Stimulated activated CD8-positive, alpha-beta memory T cell treated with anti-CD3 and anti-CD28 coated beads, Interleukin-15, amount 100 ng/mL, for 24 hours (primary cell): ENCODE results near the gene FAM20A.
"Not testable (repeated sequence)": the region's sequence is repeated elsewhere in the genome, so short reads cannot be mapped to it uniquely, and the experiment has no call there.

Experiments
- DNase-seq: peaks from one replicate; pipeline ENCODE4 v3.0.0-alpha.2; 2020; ENCODE audit warnings: low read depth

The FAM20A gene

DNA sequence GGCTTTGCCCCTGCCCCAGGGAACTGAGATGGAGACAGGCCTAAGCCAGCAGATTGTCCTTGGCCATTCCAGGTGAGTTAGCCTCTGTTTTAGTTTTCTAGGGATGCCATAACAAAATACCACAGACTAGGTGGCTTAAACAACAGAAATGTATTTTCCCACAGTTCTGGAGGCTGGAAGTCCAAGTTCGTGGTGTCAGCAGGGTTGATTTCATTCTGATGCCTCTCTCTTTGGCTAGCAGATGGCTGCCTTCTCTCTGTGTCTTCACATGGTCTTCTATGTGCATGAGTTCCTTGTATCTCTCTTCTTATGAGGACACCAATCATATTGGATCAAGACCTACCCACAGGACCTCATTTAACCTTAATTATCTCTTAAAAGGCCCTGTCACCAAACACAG lies 12.8 kb downstream of the FAM20A start:
- DNase-seq = no peak

DNA sequence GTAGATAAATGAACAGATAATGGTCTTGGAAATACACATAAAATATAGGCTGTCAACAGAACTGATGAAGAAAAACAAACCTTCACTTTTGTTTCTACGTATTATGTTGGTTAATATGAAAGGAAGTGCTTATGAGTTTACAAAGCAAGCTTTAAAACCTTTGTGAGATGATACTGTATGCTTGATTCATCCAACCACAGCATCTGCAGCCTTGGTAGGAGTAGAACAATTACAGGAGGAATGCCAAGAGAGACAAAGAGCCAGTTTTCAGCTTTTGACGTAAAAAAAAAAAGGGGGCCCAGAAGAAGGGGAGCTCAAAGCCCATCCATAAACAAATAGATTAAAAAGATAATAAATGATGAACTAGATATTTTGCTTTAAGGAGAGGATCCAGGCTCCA lies 13.3 kb downstream of the FAM20A start:
- DNase-seq = no peak

DNA sequence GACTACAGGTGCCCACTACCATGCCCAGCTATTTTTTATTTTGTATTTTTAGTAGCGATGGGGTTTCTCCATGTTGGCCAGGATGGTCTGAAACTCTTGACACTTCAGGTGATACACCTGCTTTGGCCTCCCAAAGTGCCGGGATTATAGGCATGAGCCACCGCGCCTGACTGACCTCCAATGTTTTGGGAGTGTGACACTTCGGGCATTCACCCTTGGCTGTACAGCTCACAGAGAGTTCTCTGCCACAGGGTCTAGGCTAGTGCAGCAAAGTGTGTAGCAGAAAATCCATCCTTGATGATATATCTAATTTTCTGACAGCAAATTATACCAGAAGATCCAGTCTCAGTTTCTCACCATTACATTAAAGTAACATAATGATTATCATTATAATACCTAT lies 14.1 kb downstream of the FAM20A start:
- no peak for DNase-seq

DNA sequence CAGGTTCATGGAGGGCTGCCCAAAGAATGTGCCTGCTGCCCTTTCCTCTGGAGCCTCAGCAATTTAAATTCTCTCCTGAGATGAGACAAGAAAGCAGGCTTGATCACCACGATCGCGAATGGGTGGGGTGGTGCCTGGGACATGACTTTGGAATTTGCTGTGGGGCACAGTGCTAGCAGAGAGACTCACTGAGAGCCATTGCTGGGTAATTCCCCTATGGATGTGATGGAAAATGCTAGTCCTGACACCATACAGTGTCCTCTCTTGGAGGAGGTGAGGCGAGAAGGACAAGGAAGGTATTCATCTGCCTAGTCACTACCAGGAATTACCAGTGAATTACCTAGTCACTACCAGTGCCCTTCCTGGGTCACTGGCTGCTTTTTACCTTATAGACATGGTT lies 15.5 kb downstream of the FAM20A start:
- no peak for DNase-seq

DNA sequence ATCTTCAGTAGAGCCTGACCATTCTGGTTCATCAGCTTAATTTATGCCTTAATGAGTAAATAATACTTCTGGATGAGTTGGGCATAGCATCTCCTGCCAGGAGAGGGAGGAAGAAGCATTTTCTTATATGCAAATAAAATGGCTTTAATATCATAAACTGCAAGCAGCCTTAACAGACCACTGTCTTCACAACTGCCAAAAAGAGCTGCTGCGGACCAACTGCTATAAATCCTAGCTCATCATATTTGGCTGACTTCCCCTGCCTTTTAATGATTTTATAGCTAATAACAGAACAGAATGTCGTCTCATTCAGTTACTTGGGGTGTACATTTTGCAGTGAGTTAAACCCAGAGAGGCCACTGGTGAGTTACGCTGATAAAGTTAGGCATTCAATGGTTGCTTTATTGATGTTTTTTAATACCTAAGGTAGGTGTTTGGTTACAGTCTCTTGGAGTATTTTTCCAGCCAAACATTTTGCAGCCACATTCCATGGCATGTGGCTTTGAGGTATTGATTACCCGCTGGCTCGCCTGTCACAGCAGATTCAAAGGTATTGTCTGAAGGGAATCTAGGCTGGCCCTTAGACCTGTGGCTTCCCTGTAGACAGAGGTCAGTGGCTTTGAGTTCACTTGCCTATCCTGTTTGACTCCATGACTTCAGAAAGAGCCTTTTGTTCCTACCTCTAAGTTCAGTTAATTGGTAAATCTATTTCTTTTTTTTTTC lies 16.4 kb downstream of the FAM20A start:
- DNase-seq = no peak

DNA sequence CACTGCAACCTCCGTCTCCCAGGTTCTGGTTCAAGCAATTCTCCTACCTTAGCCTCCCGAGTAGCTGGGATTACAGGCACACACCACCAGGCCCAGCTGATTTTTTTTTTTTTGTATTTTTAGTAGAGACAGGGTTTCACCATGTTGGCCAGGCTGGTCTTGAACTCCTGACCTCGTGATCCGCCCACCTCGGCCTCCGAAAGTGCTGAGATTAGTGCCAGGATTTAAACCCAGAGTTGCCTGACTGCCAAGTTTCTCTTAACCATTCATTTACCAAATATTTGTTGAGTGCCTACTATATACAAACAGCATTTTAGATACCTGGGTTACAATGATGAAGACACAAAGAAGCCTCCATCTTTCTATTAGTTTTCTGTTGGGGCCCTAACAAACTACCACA lies 18.3 kb downstream of the FAM20A start:
- not testable (repeated sequence) for DNase-seq

DNA sequence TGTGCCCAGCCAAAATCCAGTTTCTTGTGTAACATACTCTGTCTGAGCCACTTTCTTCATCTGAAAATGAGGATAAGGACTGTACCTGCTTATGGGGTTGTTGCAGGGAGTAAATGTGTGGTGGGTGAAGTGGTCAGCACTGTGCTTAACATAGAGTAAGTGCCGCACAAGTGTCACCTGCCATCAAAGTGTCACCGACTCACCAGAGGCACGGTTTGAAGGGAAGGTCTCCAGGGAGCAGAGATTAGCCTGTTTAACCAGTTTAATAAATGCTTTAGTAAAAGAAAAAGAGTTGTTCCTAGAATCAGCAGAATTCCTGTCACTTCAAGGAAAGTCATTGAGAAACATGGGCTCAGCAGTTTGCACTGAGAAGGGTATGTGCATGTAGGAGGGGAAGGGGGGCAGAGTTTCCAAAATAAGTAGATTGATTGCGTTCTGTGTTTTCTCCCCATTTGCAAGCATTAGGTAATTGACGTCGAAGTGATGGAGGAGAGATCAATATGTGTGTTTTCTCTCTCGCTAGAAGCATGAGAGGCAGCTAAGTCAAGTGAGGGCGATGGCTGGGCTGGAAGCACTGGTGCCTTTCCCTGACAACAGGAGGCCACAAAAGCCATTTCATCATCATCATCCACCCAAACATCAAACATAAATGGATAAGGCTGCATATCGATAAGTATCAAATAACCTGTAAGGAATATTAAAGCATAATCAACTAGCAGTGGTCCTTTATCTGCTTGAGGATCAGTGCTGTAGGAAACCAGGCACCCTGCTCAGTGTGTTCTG lies 19.1 kb downstream of the FAM20A start:
- no peak for DNase-seq

DNA sequence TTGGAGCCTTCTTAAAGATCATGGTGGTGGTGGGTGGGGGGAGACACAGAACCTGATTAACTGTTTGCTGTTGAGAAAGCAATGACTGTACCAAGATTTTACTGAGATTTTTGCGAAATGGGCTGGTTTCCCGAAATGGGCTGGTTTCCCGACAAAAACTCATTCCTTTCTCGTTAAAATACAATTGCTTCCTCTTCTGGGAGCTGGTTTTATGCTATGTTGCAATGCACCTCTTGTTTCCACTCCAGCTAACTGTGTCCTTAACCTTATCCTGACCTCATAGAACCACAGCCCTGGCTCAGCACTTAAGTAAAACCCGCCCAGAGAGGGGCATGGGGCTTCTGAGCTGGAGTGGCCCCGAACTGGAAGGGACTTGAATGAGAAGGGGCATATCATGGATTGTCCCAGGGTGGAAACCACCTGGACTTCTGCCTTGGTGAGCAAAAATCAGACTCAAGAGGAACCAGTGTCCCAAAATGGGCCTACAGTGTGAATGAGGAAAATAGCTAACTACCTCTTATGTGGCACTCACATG lies 20.9 kb downstream of the FAM20A start:
- no peak for DNase-seq

DNA sequence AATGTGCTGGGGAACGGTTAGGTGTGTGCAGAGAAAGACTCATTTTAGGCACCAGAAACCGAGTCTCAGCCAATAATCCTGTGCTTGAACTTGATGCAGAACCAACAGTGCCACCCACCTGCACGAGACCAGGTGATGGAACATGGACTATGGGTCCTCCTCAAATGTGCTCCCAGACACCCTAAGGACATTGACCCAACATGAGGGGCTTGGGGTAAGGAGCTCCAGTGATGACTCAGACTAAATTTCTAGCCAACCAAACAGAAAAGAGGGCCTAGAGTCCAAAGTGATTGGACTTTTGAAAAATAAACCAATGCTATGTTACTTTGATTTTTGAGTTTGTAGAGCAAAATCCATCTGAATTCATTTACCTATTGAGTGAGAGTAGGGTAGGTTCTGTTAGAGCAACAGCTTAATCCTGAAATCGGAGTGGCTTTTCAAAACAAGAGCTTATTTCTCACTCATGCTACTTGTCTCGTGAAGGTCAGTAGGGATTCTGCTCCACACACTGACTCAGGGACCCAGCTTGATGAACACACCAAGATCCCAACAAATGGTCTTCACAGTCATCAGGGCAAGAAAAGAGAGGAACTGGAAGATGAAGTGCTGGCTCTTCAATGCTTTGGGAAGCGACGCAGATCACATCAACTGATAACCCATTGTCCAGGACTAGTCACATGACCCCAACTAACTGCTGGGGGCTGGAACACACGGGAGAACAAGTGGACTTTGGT lies 21.8 kb downstream of the FAM20A start:
- no peak for DNase-seq

DNA sequence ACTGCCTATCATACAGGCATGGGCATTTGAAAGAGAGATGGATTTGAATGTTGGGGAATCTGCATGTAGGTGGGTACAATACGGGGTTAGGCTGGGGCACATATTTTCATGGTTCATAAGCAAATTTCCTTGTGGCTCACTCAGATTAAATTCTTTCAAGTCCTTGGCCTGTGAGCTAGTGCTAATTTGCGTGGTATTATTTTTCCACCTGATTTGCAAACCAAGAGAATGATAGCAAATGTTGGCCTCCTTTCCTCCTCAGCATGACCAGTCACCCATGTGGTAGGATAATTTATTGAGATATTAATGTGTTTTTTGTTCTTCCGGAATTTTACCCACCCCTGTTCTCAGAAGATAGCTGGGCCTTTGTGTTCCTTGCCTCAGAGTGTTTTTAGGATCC lies 22.9 kb downstream of the FAM20A start:
- DNase-seq = no peak

DNA sequence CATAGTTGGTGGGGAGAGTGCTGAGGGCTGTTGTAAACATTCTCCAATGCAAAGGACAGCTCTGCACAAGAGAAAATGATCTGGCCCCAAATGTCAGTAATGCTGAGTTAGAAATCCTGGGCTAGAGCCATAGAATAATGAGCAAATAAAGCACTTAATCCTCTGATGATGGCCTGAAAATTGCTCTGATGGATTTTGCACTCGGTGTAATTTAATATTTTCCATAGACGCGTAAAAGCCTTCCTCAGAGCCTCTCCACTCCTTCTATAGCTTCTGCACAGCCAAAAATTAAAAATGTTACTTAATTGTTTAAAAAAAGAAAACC lies 23.7 kb downstream of the FAM20A start:
- no peak for DNase-seq

DNA sequence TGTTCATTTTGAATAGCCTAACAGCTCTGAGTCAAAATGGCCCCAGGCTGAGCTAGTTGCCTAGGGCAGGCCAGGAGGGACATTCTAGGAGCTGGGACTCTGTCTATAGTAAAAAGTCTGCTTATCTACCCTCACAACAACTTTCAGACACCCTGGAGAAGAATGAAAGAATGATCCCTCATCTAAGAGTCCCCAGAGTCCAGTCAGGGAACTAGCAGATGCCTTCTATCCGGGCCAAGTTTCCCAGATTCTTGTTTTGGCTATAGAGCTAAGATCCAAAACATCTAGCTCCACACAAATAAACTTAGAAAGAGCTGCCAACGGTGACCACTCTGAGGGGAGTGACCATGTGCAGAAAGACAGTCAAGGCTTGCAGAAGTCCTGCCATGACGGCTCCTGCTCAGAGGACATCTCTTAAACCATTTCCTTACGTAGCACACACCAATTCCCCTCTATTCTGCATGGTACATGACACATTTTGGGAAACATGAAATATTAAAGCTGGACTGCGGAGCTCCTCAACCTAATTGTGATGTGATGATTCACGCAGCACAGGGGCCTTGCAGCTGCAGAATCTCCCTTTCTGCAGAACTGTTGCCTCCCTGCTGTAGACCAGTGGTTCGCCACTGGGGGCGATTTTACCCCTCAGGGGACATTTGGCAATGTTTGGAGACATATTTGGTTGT lies 24.2 kb downstream of the FAM20A start:
- no peak for DNase-seq

DNA sequence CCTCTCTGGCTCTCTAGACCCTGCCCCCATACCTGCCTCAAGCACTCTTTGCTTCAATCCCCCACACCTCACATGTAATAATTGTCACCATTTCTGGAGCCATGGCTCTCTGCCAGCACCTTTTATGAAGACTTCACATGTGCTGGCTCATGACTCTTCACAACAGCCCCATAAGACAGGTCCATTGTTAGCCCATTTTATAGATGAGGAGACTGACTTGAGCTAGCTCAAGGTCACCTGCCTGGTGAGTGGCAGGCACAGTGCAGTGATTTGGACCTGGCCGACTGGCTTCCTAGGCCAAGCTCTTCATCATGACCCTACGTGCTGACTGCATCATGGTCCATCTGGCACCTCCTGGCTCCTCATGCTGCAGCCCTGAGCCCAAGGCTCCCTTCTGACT lies 25.0 kb downstream of the FAM20A start:
- no peak for DNase-seq

DNA sequence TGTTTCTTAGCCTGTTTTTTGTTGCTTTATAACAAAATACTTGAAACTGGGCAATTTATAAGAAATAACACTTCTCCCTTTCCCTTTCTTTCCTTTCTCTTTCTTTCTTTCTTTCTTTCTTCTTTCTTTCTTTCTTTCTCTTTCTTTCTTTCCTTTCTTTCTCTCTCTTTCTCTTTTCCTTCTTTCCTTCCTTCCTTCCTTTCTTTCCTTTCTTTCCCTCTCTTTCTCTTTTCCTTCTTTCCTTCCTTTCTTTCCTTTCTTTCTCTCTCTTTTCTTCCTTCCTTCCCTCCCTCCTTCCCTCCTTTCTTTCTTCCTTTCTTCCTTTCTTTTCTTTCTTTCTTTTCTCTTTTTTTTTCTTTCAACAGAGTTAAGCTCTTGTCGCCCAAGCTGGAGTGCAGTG lies 27.8 kb downstream of the FAM20A start:
- no peak for DNase-seq

DNA sequence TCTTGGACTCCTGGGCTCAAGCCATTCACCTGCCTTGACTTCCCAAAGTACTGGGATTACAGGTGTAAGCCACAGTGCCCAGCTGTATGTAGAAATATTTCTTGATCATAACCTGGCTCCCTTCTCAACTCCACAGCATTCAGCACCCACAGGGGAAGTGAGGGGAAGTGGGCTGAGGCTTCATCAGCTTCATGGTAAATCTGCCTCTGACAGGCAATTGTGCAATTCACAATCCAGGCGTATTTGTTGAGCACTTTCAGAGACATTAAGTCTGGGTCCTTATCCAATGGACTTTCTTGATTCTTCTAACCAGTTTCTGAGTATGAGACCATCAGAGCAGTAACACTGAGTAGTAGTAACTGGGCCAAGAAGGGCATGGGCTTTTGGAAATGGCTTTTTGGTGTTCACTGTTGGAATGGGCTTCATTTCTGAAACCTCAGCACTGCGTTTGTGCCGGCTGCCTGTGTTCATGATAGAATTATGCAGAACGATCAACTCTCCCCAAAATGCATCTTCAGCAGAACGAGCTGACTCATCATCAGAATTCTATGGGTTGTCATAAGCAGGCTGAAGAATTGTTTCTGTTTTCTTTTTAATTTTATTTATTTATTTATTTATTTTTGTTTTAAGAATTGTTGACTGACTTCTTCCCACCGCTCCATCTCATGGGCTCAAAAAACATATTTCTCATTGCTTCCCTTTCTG lies 28.9 kb downstream of the FAM20A start:
- DNase-seq = no peak

DNA sequence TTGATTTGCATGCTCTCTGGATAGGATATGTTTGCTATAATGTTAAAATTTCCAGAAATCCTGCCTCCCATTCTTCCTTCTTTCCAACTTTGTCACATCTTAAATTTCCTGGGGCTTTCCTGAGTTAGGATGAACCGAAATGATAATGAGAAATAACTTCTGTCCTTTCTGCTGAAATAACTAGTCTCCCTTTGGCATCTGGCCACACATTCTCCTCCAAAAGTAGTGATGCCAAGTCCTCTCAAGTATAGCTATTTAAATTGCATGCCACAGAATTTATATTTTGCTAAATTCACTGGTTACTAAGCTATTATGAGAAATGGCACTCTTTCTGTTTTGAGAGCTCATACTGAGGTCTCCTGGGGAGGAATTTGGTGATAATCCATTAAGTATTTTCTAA lies 30.6 kb downstream of the FAM20A start:
- no peak for DNase-seq

DNA sequence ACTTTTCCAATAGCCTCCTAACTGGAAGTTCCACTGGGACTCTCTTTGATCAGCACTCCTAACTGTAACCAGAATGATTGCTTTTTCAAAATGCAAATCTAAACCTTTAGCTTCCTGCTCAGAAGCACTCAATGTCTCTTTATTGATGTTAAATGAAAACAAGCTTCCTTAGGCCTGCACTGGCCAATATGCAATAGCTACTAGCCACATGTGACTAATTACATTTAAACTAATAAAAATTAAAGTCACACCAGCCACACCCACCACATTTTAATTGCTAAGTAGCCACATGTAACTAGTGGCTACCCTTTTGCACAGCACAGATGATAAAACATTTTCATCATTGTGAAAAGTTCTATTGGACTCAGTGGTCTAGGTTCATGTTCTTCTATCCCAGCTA lies 31.8 kb downstream of the FAM20A start:
- no peak for DNase-seq

DNA sequence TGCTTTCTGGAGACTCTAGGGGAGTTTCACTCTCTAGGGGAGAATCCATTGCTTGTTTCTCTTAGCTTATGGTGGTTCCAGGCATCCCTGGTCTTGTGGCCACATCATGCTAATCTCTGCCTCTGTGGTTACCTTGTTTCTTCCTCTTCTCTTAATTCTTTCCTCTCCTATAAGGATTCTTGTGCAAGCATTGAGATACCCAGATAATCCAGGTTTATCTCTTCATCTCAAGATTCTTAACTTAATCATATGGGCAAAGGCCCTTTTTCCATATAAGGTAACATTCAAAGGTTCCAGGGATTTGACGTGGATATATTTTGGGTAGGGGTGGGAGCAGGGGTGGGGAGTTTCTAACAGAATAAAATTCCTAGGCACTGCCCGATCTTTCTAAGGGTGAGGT lies 32.6 kb downstream of the FAM20A start:
- no peak for DNase-seq

DNA sequence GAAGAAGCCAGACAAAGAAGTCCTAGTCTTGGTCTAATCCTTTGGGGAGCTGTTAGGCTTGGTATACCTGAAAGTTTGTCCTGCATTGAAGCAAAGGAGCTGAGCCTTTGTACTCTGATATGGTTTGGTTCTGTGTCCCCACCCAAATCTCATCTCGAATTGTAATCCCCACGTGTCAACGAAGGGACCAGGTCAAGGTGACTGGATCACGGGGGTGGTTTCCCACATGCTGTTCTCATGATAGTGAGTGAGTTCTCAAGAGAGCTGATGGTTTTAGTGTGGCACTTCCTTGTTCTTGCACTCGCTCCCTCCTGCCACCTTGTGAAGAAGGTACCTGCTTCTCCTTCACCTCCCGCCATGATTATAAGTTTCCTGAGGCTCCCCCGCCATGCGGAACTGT lies 33.6 kb downstream of the FAM20A start:
- no peak for DNase-seq

DNA sequence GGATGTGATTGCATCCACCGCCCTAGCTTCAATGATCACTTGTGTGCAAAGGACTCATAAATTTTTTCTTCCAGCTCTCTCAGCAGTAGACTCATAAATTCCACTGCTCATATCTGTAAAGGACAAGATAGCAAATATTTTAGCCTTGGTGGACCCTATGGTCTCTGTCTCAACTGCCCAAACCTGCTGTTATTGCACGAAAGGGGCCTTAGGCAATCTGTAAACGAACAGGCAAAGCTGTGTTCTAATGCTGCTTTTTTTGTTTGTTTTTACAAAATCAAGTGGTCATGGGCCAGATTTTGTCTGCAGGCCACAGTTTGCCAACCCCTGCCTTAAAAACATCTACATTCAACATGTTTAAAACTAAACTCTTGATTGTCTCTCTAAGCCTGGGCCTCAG lies 34.1 kb downstream of the FAM20A start:
- DNase-seq = no peak

DNA sequence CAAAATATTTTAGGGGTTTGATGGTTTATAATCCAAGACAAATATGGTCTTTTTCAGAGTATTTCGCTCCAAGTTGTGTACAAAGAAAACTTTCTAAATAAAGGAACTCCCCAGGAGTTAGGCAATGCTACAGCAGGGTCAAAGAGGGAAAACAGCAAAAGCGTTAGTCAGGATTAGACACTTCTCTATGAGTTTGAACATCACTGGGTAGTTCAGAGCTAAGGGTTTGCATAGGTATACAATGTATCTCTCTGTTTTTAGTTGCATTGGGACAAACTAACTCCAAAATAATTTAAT lies 34.8 kb downstream of the FAM20A start:
- no peak for DNase-seq
